CD8-positive, alpha-beta memory T cell (primary cell): ENCODE data around the gene SNX25. TPM values are rescaled to one million over a fixed set of nuclear protein-coding genes. Genes with fewer than 3 reads are reported as not detected.

Source experiments
- CTCF ChIA-PET: fragments of 350-600 bp; sonication (Branson Sonifier 250); formaldehyde crosslinking; loops from one replicate; lab custom pipeline; 2021; ENCODE audit warnings: antibody characterized with exemption; lab: Charles Lee
- POLR2A ChIA-PET: fragments of 350-600 bp; sonication (Branson Sonifier 250); formaldehyde crosslinking; loops from one replicate; lab custom pipeline; 2021; ENCODE audit warnings: antibody characterized with exemption; lab: Charles Lee
- DNase-seq, 5 donors: peaks; one replicate each; pipeline versions ENCODE4 v3.0.0 to v3.0.0-alpha.2; 2020 to 2022; ENCODE audit warnings: mixed read lengths in 1 of 5
- H3K27ac ChIP-seq: one replicate; pipeline ENCODE4 v1.7.0; 2013; ENCODE audit warnings: low read depth, mild to moderate bottlenecking, low read length, moderate library complexity
- H3K27me3 ChIP-seq: 2 replicates; pipeline ENCODE4 v1.7.0; 2013; ENCODE audit warnings: low read length, mild to moderate bottlenecking; ENCODE audit not compliant: insufficient read depth, poor library complexity, severe bottlenecking
- H3K36me3 ChIP-seq: 2 replicates; pipeline ENCODE4 v1.7.0; 2013; ENCODE audit warnings: mild to moderate bottlenecking, low read length, moderate library complexity; ENCODE audit not compliant: insufficient read depth
- H3K4me1 ChIP-seq: 2 replicates; pipeline ENCODE4 v1.7.0; 2013; ENCODE audit warnings: mild to moderate bottlenecking, low read length, moderate library complexity; ENCODE audit not compliant: insufficient read depth
- H3K4me3 ChIP-seq: 2 replicates; pipeline ENCODE4 v1.7.0; 2013; ENCODE audit warnings: mild to moderate bottlenecking, low read length
- H3K9me3 ChIP-seq: 2 replicates; pipeline ENCODE4 v1.7.0; 2013; ENCODE audit warnings: mild to moderate bottlenecking, low read length
- H3K27ac Mint-ChIP-seq, 8 donors: one replicate each; pipeline ENCODE4 v1.8.0; 2020 to 2021; ENCODE audit warnings: mixed read lengths in 8 of 8, mild to moderate bottlenecking in 6 of 8, inconsistent platforms in 3 of 8, moderate library complexity in 3 of 8
- H3K27me3 Mint-ChIP-seq, 2 donors: one replicate each; pipeline ENCODE4 v1.8.0; 2020 to 2021; ENCODE audit warnings: mixed read lengths in 2 of 2, mild to moderate bottlenecking in 1 of 2, moderate library complexity in 1 of 2
- H3K36me3 Mint-ChIP-seq, 3 donors: one replicate each; pipeline ENCODE4 v1.8.0; 2020 to 2021; ENCODE audit warnings: mixed read lengths in 3 of 3, inconsistent platforms in 1 of 3, mild to moderate bottlenecking in 1 of 3
- H3K4me1 Mint-ChIP-seq, 3 donors: one replicate each; pipeline ENCODE4 v1.8.0; 2020 to 2021; ENCODE audit warnings: mixed read lengths in 3 of 3, inconsistent platforms in 1 of 3, mild to moderate bottlenecking in 1 of 3
- H3K4me3 Mint-ChIP-seq, 7 donors: one replicate each; pipeline ENCODE4 v1.8.0; 2020 to 2021; ENCODE audit warnings: mixed read lengths in 7 of 7, mild to moderate bottlenecking in 6 of 7, moderate library complexity in 4 of 7, inconsistent platforms in 2 of 7
- H3K9me3 Mint-ChIP-seq, 5 donors: one replicate each; pipeline ENCODE4 v1.8.0; 2020 to 2022; ENCODE audit warnings: mixed read lengths in 5 of 5, mild to moderate bottlenecking in 3 of 5, moderate library complexity in 2 of 5, inconsistent platforms in 1 of 5
- polyA plus RNA-seq: library from polyadenylated mRNA; unstranded; fragments of 300-500 nt; fragmentation: Illumina TruSeq; gene quantifications from one replicate; pipeline ENCODE4 v1.2.3, GENCODE V29; 2021
- total RNA-seq, 2 experiments: library from RNA; stranded (reverse); gene quantifications; one replicate each; pipeline ENCODE4 v1.2.3, GENCODE V29; 2021

SNX25 gene
- total and polyA plus RNA-seq, 3 experiments from 2014 or later, result 7.8 to 18.2 (median 17.7) TPM

- no peaks in the 10 kb centered on the region for H3K9me3 ChIP-seq
- H3K36me3 ChIP-seq, result no peaks in the 10 kb centered on the region
- no peaks in the 10 kb centered on the region for H3K27me3 ChIP-seq
- ChIA-PET CTCF (no interaction called here), POLR2A (interaction anchor here (0.6 kb wide), 1 partner anchor 770 kb away, joined by 3 read pairs; no protein-coding TSS in a partner anchor)
- Mint-ChIP-seq H3K9me3 (no peaks in the 10 kb centered on the region), H3K4me1 (peaks cover 14 to 58% (median 57%) of the 10 kb centered on the region in 3 donors), H3K36me3 (peaks cover 5 to 9% (median 7%) of the 10 kb centered on the region in 3 donors), H3K27ac (no peak overlapping the region), H3K27me3 (no peaks in the 10 kb centered on the region), H3K4me3 (peak overlapping the region in 1 of 7 donors; percentile 48)
- DNase-seq, result no peak
- H3K27ac ChIP-seq, result no peak overlapping the region
- H3K4me1 ChIP-seq, result no peaks in the 10 kb centered on the region
- H3K4me3 ChIP-seq, result no peak overlapping the region
Observed at GRCh38 chr4:185217408-185217975, 8.1 kb downstream of the SNX25 start.

- Mint-ChIP-seq H3K27ac (peak overlapping the region in 1 of 8 donors; percentile 36), H3K9me3 (no peaks in the 10 kb centered on the region), H3K36me3 (peaks cover 5 to 7% (median 7%) of the 10 kb centered on the region in 3 donors), H3K27me3 (peaks cover 0 to 2% of the 10 kb centered on the region in 2 donors), H3K4me1 (peaks cover 13 to 51% (median 48%) of the 10 kb centered on the region in 3 donors), H3K4me3 (no peak overlapping the region)
- ChIA-PET POLR2A (no interaction called here), CTCF (no interaction called here)
- DNase-seq, result no peak
- Histone ChIP-seq H3K36me3 (no peaks in the 10 kb centered on the region), H3K4me3 (no peak overlapping the region), H3K27me3 (no peaks in the 10 kb centered on the region), H3K9me3 (no peaks in the 10 kb centered on the region), H3K4me1 (no peaks in the 10 kb centered on the region), H3K27ac (no peak overlapping the region)
Observed at GRCh38 chr4:185218312-185218711, 8.9 kb downstream of the SNX25 start.

DNA sequence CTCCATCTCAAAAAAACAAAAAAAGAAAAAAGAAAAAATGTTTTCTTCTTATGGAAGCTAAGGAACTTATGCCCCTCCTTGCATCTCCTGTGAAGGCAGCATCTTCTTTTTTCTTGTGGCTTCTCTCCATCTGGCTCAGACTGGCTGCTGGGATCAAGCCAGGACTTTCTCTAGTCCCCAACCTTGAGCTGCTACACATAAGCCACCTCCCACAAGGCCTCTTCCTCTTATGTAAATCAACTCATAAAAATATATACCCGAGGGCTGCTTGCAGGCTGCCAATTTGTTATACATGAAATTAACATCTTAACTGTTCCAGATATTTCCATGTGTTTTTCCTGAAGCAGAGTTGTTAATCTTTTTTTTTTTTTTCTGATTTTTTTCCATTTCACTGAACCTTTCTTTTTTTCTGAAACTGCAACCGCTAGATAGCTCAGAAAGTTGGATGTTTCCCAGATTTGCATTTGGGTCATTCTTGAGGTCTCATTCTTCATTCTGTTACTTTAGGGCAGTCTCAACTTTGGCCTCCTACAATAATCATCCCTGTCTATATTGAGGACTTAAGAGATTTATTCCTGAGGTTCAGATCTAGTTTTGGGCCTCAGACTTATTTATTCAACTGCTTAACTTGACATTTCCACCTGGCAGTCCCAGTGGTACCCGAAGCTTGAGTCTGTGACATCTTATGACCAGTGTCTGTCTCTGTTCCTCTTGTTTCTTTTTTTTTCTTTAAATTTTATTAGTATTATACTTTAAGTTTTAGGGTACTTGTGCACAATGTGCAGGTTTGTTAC, 10.3 kb downstream of the SNX25 start:
- CTCF ChIA-PET, result no interaction called here
- Mint-ChIP-seq H3K36me3 (peaks cover 5 to 7% (median 5%) of the 10 kb centered on the region in 3 donors), H3K27me3 (peaks cover 0 to 2% of the 10 kb centered on the region in 2 donors), H3K4me3 (no peak overlapping the region), H3K27ac (peak overlapping the region in 2 of 8 donors; percentile 29 to 49), H3K9me3 (no peaks in the 10 kb centered on the region), H3K4me1 (peaks cover 13 to 42% (median 39%) of the 10 kb centered on the region in 3 donors)
- no peaks in the 10 kb centered on the region for H3K9me3 ChIP-seq
- H3K36me3 ChIP-seq, result no peaks in the 10 kb centered on the region
- no peaks in the 10 kb centered on the region for H3K27me3 ChIP-seq
- no peak overlapping the region for H3K27ac ChIP-seq
- H3K4me3 ChIP-seq, result no peak overlapping the region
- H3K4me1 ChIP-seq, result no peaks in the 10 kb centered on the region
- POLR2A ChIA-PET, result no interaction called here
- DNase-seq, result no peak

DNA sequence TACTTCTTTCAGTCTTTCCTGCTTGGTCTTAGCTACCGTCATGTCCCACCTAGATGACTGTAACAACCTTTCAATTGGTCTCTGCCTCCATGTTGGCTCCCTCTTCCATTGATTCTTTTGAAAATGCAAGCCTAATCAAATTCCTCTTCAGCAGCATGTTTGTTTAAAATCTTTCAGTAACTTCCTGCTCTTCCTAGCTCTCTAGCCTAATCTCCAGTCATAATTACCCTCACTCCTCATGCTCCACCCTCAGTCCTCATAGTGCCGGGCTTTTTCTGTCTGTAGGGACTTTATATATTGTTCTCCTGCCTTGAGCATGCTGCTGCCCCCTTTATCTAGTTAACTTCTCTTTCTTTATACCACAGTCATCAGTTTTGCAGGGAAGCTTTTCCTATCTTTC, 12.1 kb downstream of the SNX25 start:
- POLR2A ChIA-PET, result no interaction called here
- Histone ChIP-seq H3K4me3 (no peak overlapping the region), H3K27ac (no peak overlapping the region), H3K4me1 (no peaks in the 10 kb centered on the region), H3K36me3 (no peaks in the 10 kb centered on the region), H3K9me3 (no peaks in the 10 kb centered on the region), H3K27me3 (no peaks in the 10 kb centered on the region)
- CTCF ChIA-PET, result interaction anchor here (1.3 kb wide), 1 partner anchor 12 kb away, joined by 3 read pairs; the partner anchor contains the start of gene SNX25
- H3K27me3 Mint-ChIP-seq, result peaks cover 0 to 2% of the 10 kb centered on the region in 2 donors
- H3K36me3 Mint-ChIP-seq, result peaks cover 5 to 7% (median 5%) of the 10 kb centered on the region in 3 donors
- no peaks in the 10 kb centered on the region for H3K9me3 Mint-ChIP-seq
- H3K27ac Mint-ChIP-seq, result peak overlapping the region in 4 of 8 donors; percentile 10 to 70 (median 34)
- H3K4me1 Mint-ChIP-seq, result peaks cover 13 to 44% (median 35%) of the 10 kb centered on the region in 3 donors
- no peak overlapping the region for H3K4me3 Mint-ChIP-seq
- no peak for DNase-seq

DNA sequence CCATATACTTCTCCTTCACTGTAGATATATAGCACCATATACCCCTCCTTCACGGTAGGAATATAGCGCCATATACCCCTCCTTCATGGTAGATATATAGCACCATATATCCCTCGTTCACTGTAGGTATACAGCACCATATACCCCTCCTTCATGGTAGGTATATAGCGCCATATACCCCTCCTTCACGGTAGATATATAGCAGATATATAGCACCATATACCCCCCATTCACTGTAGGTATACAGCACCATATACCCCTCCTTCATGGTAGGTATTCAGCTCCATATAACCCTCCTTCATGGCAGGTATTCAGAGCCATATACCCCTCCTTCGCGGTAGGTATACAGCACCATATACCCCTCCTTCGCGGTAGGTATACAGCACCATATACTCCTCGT, 12.5 kb downstream of the SNX25 start:
- peaks cover 0 to 2% of the 10 kb centered on the region in 2 donors for H3K27me3 Mint-ChIP-seq
- no peak overlapping the region for H3K4me3 Mint-ChIP-seq
- no peak for DNase-seq
- ChIA-PET CTCF (interaction anchor here (1.3 kb wide), 1 partner anchor 12 kb away, joined by 3 read pairs; the partner anchor contains the start of gene SNX25), POLR2A (no interaction called here)
- Histone ChIP-seq H3K4me1 (no peaks in the 10 kb centered on the region), H3K4me3 (no peak overlapping the region), H3K27me3 (no peaks in the 10 kb centered on the region), H3K36me3 (no peaks in the 10 kb centered on the region), H3K9me3 (no peaks in the 10 kb centered on the region), H3K27ac (no peak overlapping the region)
- H3K4me1 Mint-ChIP-seq, result peaks cover 10 to 40% (median 31%) of the 10 kb centered on the region in 3 donors
- H3K9me3 Mint-ChIP-seq, result no peaks in the 10 kb centered on the region
- H3K36me3 Mint-ChIP-seq, result peaks cover 5 to 7% (median 5%) of the 10 kb centered on the region in 3 donors
- H3K27ac Mint-ChIP-seq, result peak overlapping the region in 2 of 8 donors; percentile 10 to 58

DNA sequence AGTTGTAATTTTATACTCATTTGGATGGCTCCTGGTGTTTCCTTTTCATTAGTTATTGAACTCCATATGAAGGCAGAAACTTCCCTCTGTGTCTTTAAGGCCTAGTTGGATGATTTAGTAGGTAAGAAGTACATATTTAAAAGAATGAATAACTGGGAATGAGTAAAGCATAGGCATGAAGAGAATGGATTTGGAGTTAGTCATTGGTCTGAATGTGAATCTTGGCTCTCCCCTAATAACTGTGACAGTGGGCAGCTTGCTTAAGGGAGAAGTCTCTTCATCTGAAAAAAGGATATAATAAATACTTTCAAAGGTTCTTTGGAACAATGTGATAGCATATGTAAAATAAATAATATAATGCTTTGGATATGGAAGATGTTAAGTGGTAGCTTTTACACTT, 13.2 kb downstream of the SNX25 start:
- ChIA-PET POLR2A (no interaction called here), CTCF (no interaction called here)
- H3K4me3 Mint-ChIP-seq, result no peak overlapping the region

GRCh38 chr4:185224597-185224996, 15.2 kb downstream of the SNX25 start:
- no peak for DNase-seq
- no peaks in the 10 kb centered on the region for H3K36me3 ChIP-seq
- ChIA-PET POLR2A (no interaction called here), CTCF (no interaction called here)
- H3K9me3 ChIP-seq, result no peaks in the 10 kb centered on the region
- H3K4me1 ChIP-seq, result no peaks in the 10 kb centered on the region
- H3K9me3 Mint-ChIP-seq, result no peaks in the 10 kb centered on the region
- H3K4me3 Mint-ChIP-seq, result no peak overlapping the region
- no peak overlapping the region for H3K4me3 ChIP-seq
- H3K27me3 Mint-ChIP-seq, result peaks cover 0 to 2% of the 10 kb centered on the region in 2 donors
- H3K4me1 Mint-ChIP-seq, result peaks cover 3 to 27% (median 17%) of the 10 kb centered on the region in 3 donors
- no peak overlapping the region for H3K27ac ChIP-seq
- H3K27me3 ChIP-seq, result no peaks in the 10 kb centered on the region
- H3K36me3 Mint-ChIP-seq, result peaks cover 5 to 7% (median 5%) of the 10 kb centered on the region in 3 donors
- peak overlapping the region in 1 of 8 donors; percentile 32 for H3K27ac Mint-ChIP-seq

More for the DNA sequence above, 13.2 kb downstream of the SNX25 start:
- Histone ChIP-seq H3K27ac (no peak overlapping the region), H3K27me3 (no peaks in the 10 kb centered on the region), H3K4me3 (no peak overlapping the region), H3K36me3 (no peaks in the 10 kb centered on the region), H3K4me1 (no peaks in the 10 kb centered on the region), H3K9me3 (no peaks in the 10 kb centered on the region)
- H3K36me3 Mint-ChIP-seq, result peaks cover 5 to 7% (median 5%) of the 10 kb centered on the region in 3 donors
- peaks cover 0 to 2% of the 10 kb centered on the region in 2 donors for H3K27me3 Mint-ChIP-seq
- H3K9me3 Mint-ChIP-seq, result no peaks in the 10 kb centered on the region
- H3K4me1 Mint-ChIP-seq, result peaks cover 8 to 37% (median 24%) of the 10 kb centered on the region in 3 donors
- H3K27ac Mint-ChIP-seq, result no peak overlapping the region
- DNase-seq, result no peak

DNA sequence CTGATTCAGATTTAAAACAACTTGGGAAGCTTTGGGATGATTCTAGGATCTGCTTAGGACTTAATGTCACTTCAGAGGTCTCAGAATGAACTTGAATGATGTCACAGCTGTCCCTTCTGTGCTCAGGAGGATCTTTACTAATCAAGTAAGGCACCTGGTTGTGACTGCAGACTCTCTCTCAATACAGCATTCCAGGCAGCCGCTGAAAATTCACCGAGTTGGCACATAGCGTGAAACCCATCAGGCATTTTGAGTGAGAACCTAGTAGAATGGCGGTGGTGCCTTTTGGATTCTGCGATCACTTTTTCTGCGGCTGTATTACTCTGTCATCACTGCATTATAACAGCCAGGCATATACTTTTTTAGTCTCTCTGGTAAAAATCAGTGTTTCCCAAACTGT, 16.5 kb downstream of the SNX25 start:
- H3K36me3 Mint-ChIP-seq, result peaks cover 5 to 7% (median 5%) of the 10 kb centered on the region in 3 donors
- no peaks in the 10 kb centered on the region for H3K9me3 Mint-ChIP-seq
- no peaks in the 10 kb centered on the region for H3K4me1 ChIP-seq
- no peaks in the 10 kb centered on the region for H3K36me3 ChIP-seq
- H3K4me3 Mint-ChIP-seq, result no peak overlapping the region
- no peaks in the 10 kb centered on the region for H3K27me3 ChIP-seq
- no peak overlapping the region for H3K27ac Mint-ChIP-seq
- H3K9me3 ChIP-seq, result no peaks in the 10 kb centered on the region
- CTCF ChIA-PET, result no interaction called here
- peaks cover 0 to 2% of the 10 kb centered on the region in 2 donors for H3K27me3 Mint-ChIP-seq
- peaks cover 0 to 23% (median 15%) of the 10 kb centered on the region in 3 donors for H3K4me1 Mint-ChIP-seq
- no peak for DNase-seq
- POLR2A ChIA-PET, result no interaction called here
- no peak overlapping the region for H3K27ac ChIP-seq
- no peak overlapping the region for H3K4me3 ChIP-seq
